Ovary (tissue), 3 donors: ENCODE measurements around the gene PHACTR1.

Experiments
- CTCF ChIP-seq, 3 donors: fragments of 450-650 bp in 2 of 3; fragments of 200-600 bp in 1 of 3; IDR thresholded peaks; one replicate each; pipeline versions ENCODE4 v1.5.1 to v1.8.0; 2016 to 2022; ENCODE audit warnings: antibody characterized with exemption in 3 of 3, mild to moderate bottlenecking in 1 of 3
- POLR2A ChIP-seq: fragments of 450-650 bp; IDR thresholded peaks from one replicate; pipeline ENCODE4 v1.6.1; 2017; ENCODE audit warnings: antibody characterized with exemption, mild to moderate bottlenecking, moderate library complexity
- donor health status: DM: no; HTN: no; CAD: no.

GRCh38 chr6:13186861-13187260 is 470.3 kb downstream of the PHACTR1 start:
- TF ChIP-seq CTCF (IDR thresholded peaks at IDR 0.05), result no peak
- TF ChIP-seq POLR2A, result no peak
